CD4-positive, alpha-beta T cell treated with Interleukin-15 for 4 hours (primary cell): Measurements from ENCODE around the gene TAF6.

Experiments used
- DNase-seq: peaks from one replicate; pipeline ENCODE4 v3.0.0-alpha.2; 2020; ENCODE audit warnings: low spot score

The TAF6 gene

GRCh38 chr7:100065452-100066186 lies 53.5 kb downstream of the TAF6 start:
- no peak for DNase-seq

GRCh38 chr7:100064162-100064561 lies 55.0 kb downstream of the TAF6 start:
- DNase-seq, result no peak

- DNase-seq, result no peak
These were observed 55.8 kb downstream of the TAF6 start for GRCh38 chr7:100063376-100063775.

- DNase-seq, result no peak
These were observed 57.5 kb downstream of the TAF6 start for GRCh38 chr7:100061518-100062193.

GRCh38 chr7:100059251-100059739 lies 59.9 kb downstream of the TAF6 start:
- no peak for DNase-seq
